Gastroesophageal sphincter (tissue), 3 donors: ENCODE results near the gene RYR3.

Experiments used
- CTCF ChIP-seq, 4 experiments: fragments of 200-600 bp in 2 of 4; fragments of 450-650 bp in 2 of 4; sonication (generic) in 1 of 4; IDR thresholded peaks; one replicate each; pipeline ENCODE4 v1.5.1; 2017 to 2019; ENCODE audit warnings: antibody characterized with exemption in 4 of 4, mild to moderate bottlenecking in 2 of 4, moderate library complexity in 2 of 4
- POLR2AphosphoS5 ChIP-seq: sonication (generic); formaldehyde crosslinking; IDR thresholded peaks from one replicate; pipeline ENCODE4 v1.6.1; 2017; ENCODE audit warnings: antibody characterized with exemption

- no peak for TF ChIP-seq POLR2AphosphoS5
- TF ChIP-seq CTCF (IDR thresholded peaks at IDR 0.05), result no peak
These were observed 602.7 kb downstream of the RYR3 start for GRCh38 chr15:33913459-33913858.
